NCI-H146 treated with DMSO at 0.1 percent for 48 hours (cell line): Measurements from ENCODE around the gene NRAP.

Experiments used
- DNase-seq: peaks from one replicate; lab custom pipeline; 2025; ENCODE audit not compliant: unreplicated experiment; lab: John Stamatoyannopoulos, UW

Gene NRAP

GRCh38 chr10:113563306-113564088 is 100.3 kb downstream of the NRAP start:
- DNase-seq, result peak; percentile 74

GRCh38 chr10:113562704-113563103 is 101.1 kb downstream of the NRAP start:
- DNase-seq, result peak; percentile 19

DNA sequence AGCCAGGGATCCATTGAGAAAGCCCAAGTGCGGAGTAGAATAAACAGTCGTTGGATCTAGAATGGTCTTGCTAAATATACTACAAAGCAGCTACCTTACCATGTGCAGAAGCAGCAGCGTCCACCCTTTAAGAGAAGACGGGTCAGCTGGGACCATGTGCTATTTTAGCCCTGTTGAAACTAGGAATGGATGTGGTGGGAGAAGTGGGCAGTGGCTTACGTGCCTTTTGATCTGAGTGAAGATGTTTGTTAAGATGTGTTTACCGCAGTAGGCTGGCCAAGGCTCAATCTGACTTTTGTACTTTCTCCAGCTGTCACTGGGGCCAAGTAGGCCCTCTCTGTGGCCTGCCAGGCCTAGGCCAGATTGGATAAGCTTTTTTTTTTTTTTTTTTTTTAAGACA is 101.8 kb downstream of the NRAP start:
- no peak for DNase-seq

- no peak for DNase-seq
Observed at GRCh38 chr10:113561214-113561613, 102.6 kb downstream of the NRAP start.

- no peak for DNase-seq
Observed at GRCh38 chr10:113560071-113560470, 103.8 kb downstream of the NRAP start.

- DNase-seq, result no peak
Observed at GRCh38 chr10:113557903-113558321, 105.9 kb downstream of the NRAP start.

DNA sequence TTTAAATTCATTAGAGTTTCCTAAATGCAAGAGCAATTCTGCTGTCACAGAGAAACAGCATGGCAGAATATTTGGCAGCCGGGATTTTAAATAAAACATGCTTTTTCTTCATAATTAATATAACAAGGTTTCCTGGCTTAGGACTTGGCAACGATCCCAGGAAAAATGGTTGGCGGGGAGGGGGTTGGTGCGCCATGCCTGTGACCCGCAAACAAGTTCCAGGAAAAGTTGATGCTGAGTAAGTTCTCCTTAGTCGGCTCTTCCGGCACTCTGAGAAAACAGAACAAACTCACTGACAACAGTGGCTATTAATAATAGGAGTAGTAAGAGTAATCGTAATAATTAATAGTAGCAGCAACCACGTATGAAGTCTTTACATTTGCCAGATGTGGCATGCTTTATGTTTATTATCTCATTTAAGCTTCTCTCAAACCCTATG is 106.4 kb downstream of the NRAP start:
- DNase-seq, result no peak

DNA sequence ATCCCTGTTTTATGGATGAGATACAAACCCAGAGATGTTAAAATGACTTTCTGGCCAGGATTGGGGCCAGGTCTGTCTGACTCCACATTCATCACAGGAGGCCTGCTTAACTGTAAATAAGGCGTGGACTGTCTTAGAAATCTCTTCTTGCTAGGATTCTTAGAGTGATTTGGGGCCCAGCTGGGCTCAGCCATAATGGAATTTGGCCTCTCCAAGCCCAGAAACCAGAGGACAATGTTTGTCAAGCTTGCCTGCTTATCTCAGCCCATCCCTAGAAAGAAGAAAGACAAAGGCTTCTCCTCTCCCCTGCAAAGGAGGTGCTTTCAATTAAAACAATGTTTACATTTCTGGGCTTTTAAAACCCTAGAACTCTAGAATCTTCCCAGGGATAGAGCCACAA is 108.1 kb downstream of the NRAP start:
- DNase-seq, result no peak

GRCh38 chr10:113555245-113555644 is 108.6 kb downstream of the NRAP start:
- no peak for DNase-seq

- no peak for DNase-seq
Observed at GRCh38 chr10:113554214-113554613, 109.6 kb downstream of the NRAP start.

- no peak for DNase-seq
Observed at GRCh38 chr10:113553149-113553548, 110.7 kb downstream of the NRAP start.

DNA sequence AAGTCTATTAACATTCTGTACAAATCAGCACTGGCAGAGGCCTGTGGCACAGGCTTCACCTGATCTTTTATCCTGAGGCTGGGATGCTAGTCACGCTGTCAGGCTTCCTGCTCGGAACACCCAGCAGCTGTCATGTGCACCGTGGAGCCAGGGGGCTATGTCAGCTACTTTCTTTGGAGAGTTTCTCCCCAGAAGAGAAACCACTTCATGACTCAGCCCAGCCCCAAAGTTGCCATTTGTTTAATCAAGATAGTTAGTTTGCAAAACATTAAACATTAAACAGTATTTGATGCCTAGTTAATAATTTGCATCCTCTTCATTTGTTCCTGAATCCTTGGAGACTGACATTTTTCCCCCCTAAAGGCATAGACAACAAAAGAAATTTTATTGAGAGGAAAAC is 111.1 kb downstream of the NRAP start, which contains the start of gene HABP2:
Gene HABP2, plus strand, starts transcription at position 353 of the 400 bp plus-strand sequence. CDS start 69 bp downstream, outside the sequence.
- DNase-seq, result no peak

DNA sequence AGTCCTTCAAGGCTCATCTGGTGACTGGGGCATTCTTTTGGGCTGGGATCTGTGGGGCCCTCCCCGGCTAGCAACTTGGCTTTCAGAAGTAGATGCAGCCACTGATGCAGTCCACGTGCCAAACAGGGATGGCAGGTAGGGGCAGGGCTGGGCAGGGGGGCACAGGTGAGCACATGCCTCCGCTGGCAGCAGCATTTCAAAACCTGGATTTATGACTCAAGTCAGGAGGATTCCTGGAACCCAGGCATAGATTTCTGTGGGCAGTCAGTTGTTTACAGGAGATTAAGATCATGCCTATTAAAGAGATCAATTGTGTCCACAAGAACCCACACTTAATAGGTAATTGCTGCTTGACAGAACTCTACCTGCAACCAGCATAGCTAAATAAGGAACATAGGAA is 111.8 kb downstream of the NRAP start:
- peak; percentile 47 for DNase-seq

DNA sequence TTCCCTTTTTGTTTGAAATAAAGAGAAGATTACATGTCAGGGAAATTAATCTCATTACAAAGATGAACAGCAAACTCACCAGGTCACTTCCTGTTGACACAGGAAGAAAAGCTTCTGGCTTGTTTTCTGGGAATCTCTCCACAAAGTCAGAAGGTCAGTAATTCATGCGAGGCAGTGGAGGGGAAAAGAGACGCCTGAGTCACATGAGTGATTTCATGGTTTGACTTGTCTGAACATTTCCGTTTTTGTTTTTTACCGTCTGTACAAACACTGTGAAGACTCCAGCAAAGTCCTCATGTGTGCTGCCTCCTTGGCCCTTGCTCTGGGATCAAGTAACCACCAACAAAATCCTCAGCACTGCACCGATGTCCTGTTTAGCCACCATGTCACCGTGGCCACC is 113.5 kb downstream of the NRAP start:
- DNase-seq, result peak; percentile 25

GRCh38 chr10:113549856-113550255 is 114.0 kb downstream of the NRAP start:
- DNase-seq, result no peak

DNA sequence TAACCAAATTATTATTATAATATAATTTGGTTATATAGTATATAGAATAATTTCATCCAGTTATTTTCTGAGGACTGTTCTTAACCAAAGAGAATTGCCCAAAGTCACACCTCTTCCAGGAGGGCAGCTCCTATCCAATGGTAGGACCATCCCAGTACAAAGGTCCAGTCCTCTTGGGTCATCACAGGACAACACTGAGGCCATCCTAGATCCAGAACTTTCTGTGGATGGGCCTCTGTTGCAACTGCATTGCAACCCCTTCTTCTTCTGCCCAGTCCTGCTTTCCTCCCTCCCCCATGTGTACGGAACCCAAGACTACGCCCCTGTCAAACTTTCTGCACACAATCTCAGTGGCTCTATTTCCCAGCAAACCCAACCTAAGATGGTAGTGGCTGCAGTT is 116.4 kb downstream of the NRAP start:
- DNase-seq, result no peak

DNA sequence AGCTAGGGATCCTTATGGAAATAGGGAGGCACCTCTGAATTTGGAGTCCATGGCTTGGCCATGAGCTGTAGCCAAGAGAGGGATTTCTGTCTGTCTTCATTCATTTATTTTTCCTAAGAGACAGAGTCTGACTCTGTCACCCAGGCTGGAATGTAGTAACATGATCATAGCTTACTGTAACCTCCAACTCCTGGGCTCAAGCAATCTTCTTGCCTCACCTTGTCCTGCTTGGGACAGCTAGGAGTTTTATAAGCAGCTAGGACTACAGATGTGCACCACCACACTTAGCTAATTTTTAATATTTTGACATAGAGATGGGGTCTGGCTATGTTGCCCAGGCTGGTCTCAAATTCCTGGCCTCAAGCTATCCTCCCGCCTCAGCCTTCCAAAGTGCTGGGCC is 119.4 kb downstream of the NRAP start:
- DNase-seq, result no peak

- no peak for DNase-seq
Observed at GRCh38 chr10:113543107-113543955, 120.5 kb downstream of the NRAP start.

DNA sequence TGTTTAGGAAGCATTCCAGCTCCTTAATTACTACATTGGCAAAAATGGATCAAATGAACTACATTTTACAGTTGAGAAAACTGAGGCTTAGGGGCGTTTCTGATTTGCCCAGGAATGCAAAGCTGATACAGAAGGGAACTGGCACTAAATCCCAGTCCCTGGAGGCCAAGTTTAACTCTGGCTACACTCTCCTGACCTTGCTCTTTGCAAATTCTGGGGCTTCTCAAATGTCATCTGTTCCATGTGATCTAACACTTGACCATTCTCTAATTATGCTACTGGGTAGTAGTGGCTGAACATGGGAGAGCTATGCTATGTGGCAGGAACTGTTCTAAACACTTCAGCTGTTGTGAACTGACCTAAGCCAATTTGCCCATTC is 122.3 kb downstream of the NRAP start:
- peak; percentile 72 for DNase-seq

DNA sequence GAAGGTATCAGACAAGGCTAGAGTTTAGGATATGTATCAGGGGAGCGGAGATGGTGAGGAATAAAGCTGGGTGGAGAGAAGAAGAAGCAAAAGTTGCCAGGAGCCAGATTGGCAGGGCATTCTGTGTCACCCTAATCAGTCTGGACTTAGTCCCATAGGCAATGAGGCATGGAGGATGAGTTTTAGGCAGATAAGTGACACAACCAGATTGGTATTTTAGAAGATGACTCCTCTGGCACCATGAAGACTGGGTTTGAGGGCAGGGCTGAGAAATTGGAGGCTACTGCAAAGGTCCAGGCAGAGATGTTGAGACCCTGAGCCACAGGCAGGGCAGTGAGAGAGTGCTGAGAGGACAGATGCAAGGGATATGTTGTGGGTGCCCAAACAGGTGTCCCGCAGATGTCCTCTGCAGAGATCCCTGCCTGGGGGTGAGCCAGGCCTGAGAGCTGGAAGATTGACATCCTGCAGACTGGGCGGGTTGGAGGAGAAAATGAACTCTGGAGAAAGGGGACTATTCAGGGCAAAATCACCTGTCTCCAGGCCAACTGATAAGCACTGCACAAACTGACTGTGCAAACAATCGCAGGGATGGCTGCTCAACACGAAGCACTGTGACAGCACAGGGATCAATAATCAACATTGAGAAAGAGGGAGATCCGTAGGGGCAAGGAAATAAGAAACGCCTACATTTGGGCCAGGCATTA is 122.8 kb downstream of the NRAP start:
- DNase-seq, result peak; percentile 92

GRCh38 chr10:113539789-113540188 is 124.1 kb downstream of the NRAP start:
- DNase-seq, result peak; percentile 93
